GM23338 (cell line): Measurements from ENCODE around the gene RHCG. TPM values are rescaled to one million over a fixed set of nuclear protein-coding genes. Genes with fewer than 3 reads are reported as not detected.

Experiments used
- ATAC-seq: fragments of 200-7000 bp; cut with Tn5 transposase; 3 replicates; pipeline ENCODE4 v1.9.1; 2020
- DNase-seq: peaks from one replicate; pipeline ENCODE4 v3.0.0-alpha.2; 2015; ENCODE audit warnings: low spot score
- H2AFZ ChIP-seq: fragments of 200-600 bp; sonication (generic); 2 replicates; pipeline ENCODE4 v1.8.0; 2016; ENCODE audit warnings: antibody characterized with exemption, mild to moderate bottlenecking, moderate library complexity
- H3F3A ChIP-seq: fragments of 200-600 bp; sonication (generic); replicated peaks from 2 replicates; pipeline ENCODE4 v1.8.0; 2017; ENCODE audit warnings: antibody characterized with exemption, mixed run types, low read depth
- H3K27ac ChIP-seq: fragments of 200-600 bp; sonication (generic); 2 replicates; pipeline ENCODE4 v1.6.1; 2016; ENCODE audit warnings: low read depth
- H3K27me3 ChIP-seq: fragments of 200-600 bp; sonication (generic); 2 replicates; pipeline ENCODE4 v1.8.0; 2016; ENCODE audit warnings: mild to moderate bottlenecking, mixed run types, moderate library complexity; ENCODE audit not compliant: insufficient read depth
- H3K36me3 ChIP-seq: fragments of 200-600 bp; sonication (generic); 2 replicates; pipeline ENCODE4 v1.8.0; 2016; ENCODE audit warnings: mild to moderate bottlenecking; ENCODE audit not compliant: insufficient read depth
- H3K4me1 ChIP-seq: fragments of 200-600 bp; sonication (generic); 2 replicates; pipeline ENCODE4 v1.8.0; 2016; ENCODE audit warnings: mild to moderate bottlenecking, moderate library complexity; ENCODE audit not compliant: insufficient read depth
- H3K4me2 ChIP-seq: fragments of 200-600 bp; sonication (generic); 2 replicates; pipeline ENCODE4 v1.7.1; 2017; ENCODE audit warnings: mixed run types
- H3K4me3 ChIP-seq: fragments of 200-600 bp; sonication (generic); 2 replicates; pipeline ENCODE4 v1.6.1; 2016; ENCODE audit warnings: mixed run types
- H3K79me2 ChIP-seq: fragments of 200-600 bp; sonication (generic); replicated peaks from 2 replicates; pipeline ENCODE4 v1.8.0; 2017; ENCODE audit warnings: mild to moderate bottlenecking; ENCODE audit not compliant: insufficient read depth
- H3K9me2 ChIP-seq: fragments of 200-600 bp; sonication (generic); 2 replicates; pipeline ENCODE4 v1.8.0; 2017; ENCODE audit not compliant: insufficient read depth
- H4K20me1 ChIP-seq: fragments of 200-600 bp; sonication (generic); replicated peaks from 2 replicates; pipeline ENCODE4 v1.8.0; 2017; ENCODE audit warnings: mild to moderate bottlenecking; ENCODE audit not compliant: insufficient read depth
- H3K27ac Mint-ChIP-seq: 2 replicates; pipeline ENCODE4 v1.8.0; 2020; ENCODE audit warnings: inconsistent platforms, mild to moderate bottlenecking, moderate library complexity, mixed read lengths
- H3K27me3 Mint-ChIP-seq: 3 replicates; pipeline ENCODE4 v1.8.0; 2022; ENCODE audit warnings: low read depth, mild to moderate bottlenecking, moderate library complexity, mixed read lengths, inconsistent platforms; ENCODE audit not compliant: insufficient read depth, poor library complexity
- H3K36me3 Mint-ChIP-seq: 3 replicates; pipeline ENCODE4 v1.8.0; 2021; ENCODE audit warnings: low read depth, mild to moderate bottlenecking, inconsistent platforms, moderate library complexity, mixed read lengths
- H3K4me1 Mint-ChIP-seq: 3 replicates; pipeline ENCODE4 v1.8.0; 2020; ENCODE audit warnings: mild to moderate bottlenecking, inconsistent platforms, mixed read lengths
- H3K4me3 Mint-ChIP-seq: 3 replicates; pipeline ENCODE4 v1.8.0; 2021; ENCODE audit warnings: moderate library complexity, mild to moderate bottlenecking, inconsistent platforms, mixed read lengths
- H3K9me3 Mint-ChIP-seq: 3 replicates; pipeline ENCODE4 v1.8.0; 2020; ENCODE audit warnings: moderate library complexity, mild to moderate bottlenecking, inconsistent platforms, mixed read lengths
- CREB1 ChIP-seq: fragments of 250-450 bp; sonication (Bioruptor Pico); IDR thresholded peaks from 2 replicates; pipeline ENCODE4 v1.5.0; 2020; ENCODE audit warnings: low read depth, mild to moderate bottlenecking, moderate library complexity
- CTCF ChIP-seq, 2 experiments: fragments of 200-600 bp in 1 of 2; sonication (generic) in 1 of 2; conservative IDR thresholded peaks; 2 replicates each; pipeline versions ENCODE4 v1.5.1 to v1.6.1; 2016 to 2017; ENCODE audit warnings: antibody characterized with exemption in 2 of 2, low read depth in 2 of 2, mild to moderate bottlenecking in 2 of 2, moderate library complexity in 1 of 2
- ETS1 ChIP-seq: IDR thresholded peaks from 2 replicates; pipeline ENCODE4 v1.6.1; 2016; ENCODE audit warnings: antibody characterized with exemption
- EZH2phosphoT487 ChIP-seq: fragments of 200-600 bp; sonication (generic); IDR thresholded peaks from one replicate; pipeline ENCODE4 v1.8.1; 2018; ENCODE audit warnings: antibody characterized with exemption; ENCODE audit not compliant: unreplicated experiment
- JUNB ChIP-seq: IDR thresholded peaks from one replicate; pipeline ENCODE4 v1.6.1; 2016; ENCODE audit warnings: antibody characterized with exemption; ENCODE audit not compliant: unreplicated experiment
- NANOG ChIP-seq: IDR thresholded peaks from 2 replicates; pipeline ENCODE4 v1.6.1; 2016; ENCODE audit warnings: antibody characterized with exemption, borderline replicate concordance
- REST ChIP-seq: IDR thresholded peaks from one replicate; pipeline ENCODE4 v1.6.1; 2018; ENCODE audit warnings: antibody characterized with exemption; ENCODE audit not compliant: unreplicated experiment
- STAT1 ChIP-seq: IDR thresholded peaks from one replicate; pipeline ENCODE4 v1.6.1; 2016; ENCODE audit warnings: antibody characterized with exemption; ENCODE audit not compliant: unreplicated experiment
- ZNF114 ChIP-seq: fragments of 250-450 bp; sonication (Bioruptor Pico); IDR thresholded peaks from 2 replicates; pipeline ENCODE4 v1.5.0; 2020; ENCODE audit warnings: mild to moderate bottlenecking, moderate library complexity
- ZNF331 ChIP-seq: fragments of 250-450 bp; sonication (Bioruptor Pico); IDR thresholded peaks from 2 replicates; pipeline ENCODE4 v1.5.0; 2020; ENCODE audit warnings: low read depth, mild to moderate bottlenecking, moderate library complexity
- polyA plus RNA-seq: library from polyadenylated mRNA; unstranded; fragments of >200 nt; fragmentation: Nextera tagmentation; extraction: Ambion mirVana; gene quantifications from 2 replicates; pipeline ENCODE4 v1.2.1, GENCODE V29; 2016
- total RNA-seq: library from RNA; depleted of rRNA; stranded (reverse); fragments of >200 nt; shearing (Covaris generic); gene quantifications from 2 replicates; pipeline ENCODE4 v1.2.3, GENCODE V29; 2014

Gene RHCG
- total and polyA plus RNA-seq, 2 experiments from 2014 or later: 0.21 to 0.63 TPM

GRCh38 chr15:89448825-89449224, 47.6 kb downstream of the RHCG start:
- no peaks in the 10 kb centered on the region for H3F3A ChIP-seq
- no peak overlapping the region for H3K27ac Mint-ChIP-seq

GRCh38 chr15:89447676-89448075, 48.7 kb downstream of the RHCG start:
- H3K9me3 Mint-ChIP-seq: no peaks in the 10 kb centered on the region
- H3K4me2 ChIP-seq: no peak overlapping the region
- no peaks in the 10 kb centered on the region for H3K79me2 ChIP-seq
- DNase-seq: no peak
- peaks cover 10% of the 10 kb centered on the region for H3K27me3 Mint-ChIP-seq
- H3F3A ChIP-seq: no peaks in the 10 kb centered on the region
- H3K9me2 ChIP-seq: no peaks in the 10 kb centered on the region
- no peak for TF ChIP-seq CTCF (conservative IDR thresholded peaks at IDR 0.05; ENCODE audit: low read depth in 2 of 2)
- no peak for TF ChIP-seq NANOG
- TF ChIP-seq EZH2phosphoT487: no peak
- no peak for TF ChIP-seq STAT1
- no peak for TF ChIP-seq ZNF331 (CRISPR knock-in tag)
- TF ChIP-seq JUNB: no peak
- no peak for TF ChIP-seq ETS1
- TF ChIP-seq CREB1 (CRISPR knock-in tag): no peak
- no peak for TF ChIP-seq ZNF114 (CRISPR knock-in tag)
- TF ChIP-seq REST: no peak
- peaks cover 25% of the 10 kb centered on the region for H3K4me1 ChIP-seq
- H3K27ac Mint-ChIP-seq: no peak overlapping the region
- H3K4me1 Mint-ChIP-seq: peaks cover 37% of the 10 kb centered on the region
- 0 out of 2 replicates have a peak, but pooled peaks cover 3% of the 10 kb centered on the region for H3K27me3 ChIP-seq
- H4K20me1 ChIP-seq: no peaks in the 10 kb centered on the region
- no peaks in the 10 kb centered on the region for H3K36me3 Mint-ChIP-seq
- H2AFZ ChIP-seq: no peak overlapping the region
- H3K4me3 Mint-ChIP-seq: no peak overlapping the region
- no peaks in the 10 kb centered on the region for H3K36me3 ChIP-seq
- no peak overlapping the region for H3K27ac ChIP-seq
- no peak for ATAC-seq
- H3K4me3 ChIP-seq: no peak overlapping the region

More at GRCh38 chr15:89448825-89449224, 47.6 kb downstream of the RHCG start:
- Mint-ChIP-seq H3K36me3 (no peaks in the 10 kb centered on the region), H3K4me3 (no peak overlapping the region), H3K27me3 (peaks cover 12% of the 10 kb centered on the region), H3K4me1 (peaks cover 30% of the 10 kb centered on the region), H3K9me3 (no peaks in the 10 kb centered on the region)
- H3K27ac ChIP-seq: no peak overlapping the region
- H3K79me2 ChIP-seq: no peaks in the 10 kb centered on the region
- H3K4me2 ChIP-seq: no peak overlapping the region
- no peak overlapping the region for H2AFZ ChIP-seq
- H3K9me2 ChIP-seq: no peaks in the 10 kb centered on the region
- H3K4me1 ChIP-seq: peaks cover 22% of the 10 kb centered on the region
- peak; percentile 12; the same call in 2 of the 3 replicates for ATAC-seq
- no peak overlapping the region for H3K4me3 ChIP-seq
- no peaks in the 10 kb centered on the region for H4K20me1 ChIP-seq
- TF ChIP-seq ETS1: no peak
- no peak for DNase-seq
- 0 out of 2 replicates have a peak, but pooled peaks cover 3% of the 10 kb centered on the region for H3K27me3 ChIP-seq
- H3K36me3 ChIP-seq: no peaks in the 10 kb centered on the region
